Activated CD4-positive, alpha-beta memory T cell treated with anti-CD3 and anti-CD28 coated beads for 36 hours (primary cell): Measurements from ENCODE around the gene ZNF573. TPM values are rescaled to one million over a fixed set of nuclear protein-coding genes. Genes with fewer than 3 reads are reported as not detected.

Experiments
- CTCF ChIA-PET: fragments of 350-600 bp; sonication (Branson Sonifier 250); formaldehyde crosslinking; loops from one replicate; lab custom pipeline; 2021; ENCODE audit warnings: antibody characterized with exemption, inconsistent platforms; lab: Charles Lee
- POLR2A ChIA-PET: fragments of 350-600 bp; sonication (Branson Sonifier 250); formaldehyde crosslinking; loops from one replicate; lab custom pipeline; 2021; ENCODE audit warnings: antibody characterized with exemption; lab: Charles Lee
- DNase-seq: peaks from one replicate; pipeline ENCODE4 v3.0.0-alpha.2; 2020
- H3K27ac Mint-ChIP-seq: one replicate; pipeline ENCODE4 v1.8.0; 2021; ENCODE audit warnings: mixed read lengths
- H3K27me3 Mint-ChIP-seq: one replicate; pipeline ENCODE4 v1.8.0; 2021; ENCODE audit warnings: mixed read lengths
- H3K36me3 Mint-ChIP-seq: one replicate; pipeline ENCODE4 v1.8.0; 2021; ENCODE audit warnings: mixed read lengths
- H3K4me1 Mint-ChIP-seq: one replicate; pipeline ENCODE4 v1.8.0; 2021; ENCODE audit warnings: low read depth, mixed read lengths
- H3K4me3 Mint-ChIP-seq: one replicate; pipeline ENCODE4 v1.8.0; 2021; ENCODE audit warnings: mild to moderate bottlenecking, mixed read lengths
- H3K9me3 Mint-ChIP-seq: one replicate; pipeline ENCODE4 v1.8.0; 2021; ENCODE audit warnings: mixed read lengths
- intact Hi-C: fragments of 100-400 bp; cut with micrococcal nuclease; formaldehyde crosslinking; loops from one replicate; pipeline ENCODE4 v1.15.1; 2023
- total RNA-seq, 2 experiments: library from RNA; stranded (reverse); gene quantifications; one replicate each; pipeline ENCODE4 v1.2.3, GENCODE V29; 2021

The ZNF573 gene
- total RNA-seq, 2 experiments from 2014 or later = 7.7 to 7.8 TPM

- CTCF ChIA-PET = no interaction called here
- Mint-ChIP-seq H3K27me3 (no peaks in the 10 kb centered on the region), H3K4me3 (no peak overlapping the region), H3K27ac (no peak overlapping the region), H3K9me3 (peaks cover 89% of the 10 kb centered on the region), H3K36me3 (peaks cover 86% of the 10 kb centered on the region), H3K4me1 (no peaks in the 10 kb centered on the region)
- POLR2A ChIA-PET = no interaction called here
- no peak for DNase-seq
- intact Hi-C loops = no loop called here
These were observed 41.0 kb downstream of the ZNF573 start for GRCh38 chr19:37738371-37738770.

- Mint-ChIP-seq H3K27me3 (no peaks in the 10 kb centered on the region), H3K4me1 (no peaks in the 10 kb centered on the region), H3K4me3 (no peak overlapping the region), H3K9me3 (peaks cover 20% of the 10 kb centered on the region), H3K27ac (no peak overlapping the region), H3K36me3 (peaks cover 14% of the 10 kb centered on the region)
- DNase-seq = no peak
- intact Hi-C loops = no loop called here
- POLR2A ChIA-PET = no interaction called here
- CTCF ChIA-PET = no interaction called here
These were observed 54.2 kb downstream of the ZNF573 start for GRCh38 chr19:37725181-37725580.

- H3K36me3 Mint-ChIP-seq = peaks cover 7% of the 10 kb centered on the region
- peaks cover 7% of the 10 kb centered on the region for H3K9me3 Mint-ChIP-seq
- intact Hi-C loops = loop anchor here (1.0 to 2.0 kb wide), 4 partner anchors 27 to 127 kb away; partner anchors contain the start of gene ZNF573
- no peak for DNase-seq
- peak overlapping the region; percentile 89 for H3K4me3 Mint-ChIP-seq
- ChIA-PET POLR2A (interaction anchor here (1.9 kb wide), 1 partner anchor 60 kb away, joined by 5 read pairs; the partner anchor contains the start of gene ZNF573), CTCF (no interaction called here)
- H3K27me3 Mint-ChIP-seq = no peaks in the 10 kb centered on the region
- H3K27ac Mint-ChIP-seq = no peak overlapping the region
- H3K4me1 Mint-ChIP-seq = peaks cover 13% of the 10 kb centered on the region
These were observed 59.5 kb downstream of the ZNF573 start for GRCh38 chr19:37719927-37720265.

- ChIA-PET CTCF (interaction anchor here (0.6 kb wide), 2 partner anchors 39 to 65 kb away, joined by 3 read pairs; no protein-coding TSS in a partner anchor), POLR2A (interaction anchor here (1.9 kb wide), 1 partner anchor 60 kb away, joined by 5 read pairs; the partner anchor contains the start of gene ZNF573)
- intact Hi-C loops = loop anchor here (1.0 to 2.0 kb wide), 4 partner anchors 27 to 126 kb away; partner anchors contain the start of gene ZNF573
- peaks cover 9% of the 10 kb centered on the region for H3K36me3 Mint-ChIP-seq
- H3K4me1 Mint-ChIP-seq = peaks cover 13% of the 10 kb centered on the region
- peak within 1 kb of the TSS; percentile 82 for H3K27ac Mint-ChIP-seq
- peak; percentile 92 for DNase-seq
- peak within 1 kb of the TSS; percentile 89 for H3K4me3 Mint-ChIP-seq
- H3K27me3 Mint-ChIP-seq = no peaks in the 10 kb centered on the region
- peaks cover 6% of the 10 kb centered on the region for H3K9me3 Mint-ChIP-seq
These were observed 60.1 kb downstream of the ZNF573 start, which contains the start of gene ZNF607 for GRCh38 chr19:37719111-37719926. Gene ZNF607, minus strand, starts transcription at chr19:37719761. Its CDS starts 8,143 bp downstream, at chr19:37711618.

- POLR2A ChIA-PET = interaction anchor here (1.9 kb wide), 1 partner anchor 61 kb away, joined by 5 read pairs; the partner anchor contains the start of gene ZNF573
- Mint-ChIP-seq H3K36me3 (peaks cover 14% of the 10 kb centered on the region), H3K27me3 (no peaks in the 10 kb centered on the region), H3K27ac (no peak overlapping the region), H3K4me1 (peaks cover 13% of the 10 kb centered on the region), H3K4me3 (peak overlapping the region; percentile 89), H3K9me3 (peaks cover 6% of the 10 kb centered on the region)
- intact Hi-C loops = loop anchor here (2.0 kb wide), 1 partner anchor 26 kb away; no protein-coding TSS in a partner anchor
- no peak for DNase-seq
- CTCF ChIA-PET = no interaction called here
These were observed 61.1 kb downstream of the ZNF573 start for GRCh38 chr19:37718304-37718703.

- no peak for DNase-seq
- Mint-ChIP-seq H3K27ac (no peak overlapping the region), H3K4me1 (peaks cover 13% of the 10 kb centered on the region), H3K27me3 (no peaks in the 10 kb centered on the region), H3K36me3 (peaks cover 28% of the 10 kb centered on the region), H3K4me3 (no peak overlapping the region), H3K9me3 (peaks cover 18% of the 10 kb centered on the region)
- POLR2A ChIA-PET = no interaction called here
- CTCF ChIA-PET = no interaction called here
- intact Hi-C loops = no loop called here
These were observed 63.2 kb downstream of the ZNF573 start for GRCh38 chr19:37716140-37716539.

GRCh38 chr19:37706052-37706605, 73.3 kb downstream of the ZNF573 start:
- peaks cover 49% of the 10 kb centered on the region for H3K9me3 Mint-ChIP-seq
- POLR2A ChIA-PET = no interaction called here
- DNase-seq = no peak
- intact Hi-C loops = no loop called here
- H3K27me3 Mint-ChIP-seq = no peaks in the 10 kb centered on the region
- H3K27ac Mint-ChIP-seq = no peak overlapping the region
- no peak overlapping the region for H3K4me3 Mint-ChIP-seq
- CTCF ChIA-PET = no interaction called here
- no peaks in the 10 kb centered on the region for H3K4me1 Mint-ChIP-seq
- H3K36me3 Mint-ChIP-seq = peaks cover 76% of the 10 kb centered on the region

- no peak for DNase-seq
- Mint-ChIP-seq H3K9me3 (peaks cover 62% of the 10 kb centered on the region), H3K36me3 (peaks cover 64% of the 10 kb centered on the region), H3K4me1 (no peaks in the 10 kb centered on the region), H3K4me3 (no peak overlapping the region), H3K27me3 (no peaks in the 10 kb centered on the region), H3K27ac (no peak overlapping the region)
- POLR2A ChIA-PET = no interaction called here
- CTCF ChIA-PET = no interaction called here
- intact Hi-C loops = loop anchor here (10.0 kb wide), 1 partner anchor 234 kb away; the partner anchor contains the start of genes ZNF569 and ZNF570
These were observed 80.3 kb downstream of the ZNF573 start for GRCh38 chr19:37699057-37699456.

GRCh38 chr19:37698216-37698615, 81.2 kb downstream of the ZNF573 start:
- ChIA-PET CTCF (no interaction called here), POLR2A (no interaction called here)
- H3K4me3 Mint-ChIP-seq = no peak overlapping the region
- intact Hi-C loops = loop anchor here (10.0 kb wide), 1 partner anchor 233 kb away; the partner anchor contains the start of genes ZNF569 and ZNF570
- H3K27ac Mint-ChIP-seq = no peak overlapping the region
- DNase-seq = no peak
- H3K4me1 Mint-ChIP-seq = no peaks in the 10 kb centered on the region
- no peaks in the 10 kb centered on the region for H3K27me3 Mint-ChIP-seq
- peaks cover 57% of the 10 kb centered on the region for H3K9me3 Mint-ChIP-seq
- H3K36me3 Mint-ChIP-seq = peaks cover 58% of the 10 kb centered on the region

- ChIA-PET POLR2A (no interaction called here), CTCF (no interaction called here)
- intact Hi-C loops = loop anchor here (10.0 kb wide), 1 partner anchor 231 kb away; the partner anchor contains the start of genes ZNF569 and ZNF570
- Mint-ChIP-seq H3K27me3 (no peaks in the 10 kb centered on the region), H3K9me3 (peaks cover 45% of the 10 kb centered on the region), H3K4me1 (peaks cover 9% of the 10 kb centered on the region), H3K4me3 (no peak overlapping the region), H3K36me3 (peaks cover 40% of the 10 kb centered on the region), H3K27ac (no peak overlapping the region)
- no peak for DNase-seq
These were observed 84.1 kb downstream of the ZNF573 start for GRCh38 chr19:37695144-37695899.

- peaks cover 30% of the 10 kb centered on the region for H3K9me3 Mint-ChIP-seq
- no peak overlapping the region for H3K27ac Mint-ChIP-seq
- intact Hi-C loops = loop anchor here (2.0 to 10.0 kb wide), 4 partner anchors 26 to 228 kb away; partner anchors contain the start of genes ZFP30, ZNF540, ZNF569 and ZNF570
- CTCF ChIA-PET = no interaction called here
- DNase-seq = no peak
- POLR2A ChIA-PET = interaction anchor here (0.9 kb wide), 1 partner anchor 322 kb away, joined by 3 read pairs; the partner anchor contains the start of gene ZNF527
- no peaks in the 10 kb centered on the region for H3K27me3 Mint-ChIP-seq
- H3K4me3 Mint-ChIP-seq = no peak overlapping the region
- peaks cover 9% of the 10 kb centered on the region for H3K4me1 Mint-ChIP-seq
- peaks cover 20% of the 10 kb centered on the region for H3K36me3 Mint-ChIP-seq
These were observed 86.3 kb downstream of the ZNF573 start for GRCh38 chr19:37692956-37693620.
